CD4-positive, alpha-beta T cell (primary cell): ENCODE measurements around the gene SASH1. TPM values are rescaled to one million over a fixed set of nuclear protein-coding genes. Genes with fewer than 3 reads are reported as not detected.

Experiments
- ATAC-seq: fragments of 200-7000 bp; cut with Tn5 transposase; one replicate; pipeline ENCODE4 v1.10.0; 2022; ENCODE audit warnings: mild to moderate bottlenecking; ENCODE audit not compliant: poor library complexity
- CTCF ChIA-PET: fragments of 350-600 bp; sonication (Branson Sonifier 250); formaldehyde crosslinking; loops from one replicate; lab custom pipeline; 2021; ENCODE audit warnings: antibody characterized with exemption, inconsistent platforms; lab: Charles Lee
- POLR2A ChIA-PET: fragments of 350-600 bp; sonication (Branson Sonifier 250); formaldehyde crosslinking; loops from one replicate; lab custom pipeline; 2021; ENCODE audit warnings: antibody characterized with exemption, inconsistent platforms; lab: Charles Lee
- DNase-seq, 14 experiments: peaks; one replicate each; pipeline ENCODE4 v3.0.0-alpha.2; 2013 to 2020; ENCODE audit warnings: mixed read lengths in 2 of 14
- H3K27ac ChIP-seq, 2 donors: one replicate each; pipeline versions ENCODE4 v1.5.1 to v1.7.0; 2013; ENCODE audit warnings: low read length in 2 of 2, low read depth in 1 of 2, mild to moderate bottlenecking in 1 of 2
- H3K27me3 ChIP-seq, 2 experiments: 1 replicate in 1 of 2; 2 replicates in 1 of 2; pipeline versions ENCODE4 v1.6.1 to v1.7.0; 2013; ENCODE audit warnings: low read length in 2 of 2, control low read depth in 1 of 2, mild to moderate bottlenecking in 1 of 2, moderate library complexity in 1 of 2; ENCODE audit not compliant: insufficient read depth in 2 of 2, control insufficient read depth in 1 of 2
- H3K36me3 ChIP-seq: one replicate; pipeline ENCODE4 v1.6.1; 2013; ENCODE audit warnings: low read length, control low read depth; ENCODE audit not compliant: insufficient read depth
- H3K4me1 ChIP-seq: one replicate; pipeline ENCODE4 v1.6.1; 2013; ENCODE audit warnings: low read length, control low read depth; ENCODE audit not compliant: insufficient read depth
- H3K4me3 ChIP-seq: one replicate; pipeline ENCODE4 v1.5.1; 2013; ENCODE audit warnings: mild to moderate bottlenecking, low read length, moderate library complexity
- H3K9me3 ChIP-seq, 2 experiments: 1 replicate in 1 of 2; 2 replicates in 1 of 2; pipeline versions ENCODE4 v1.6.1 to v1.7.0; 2013; ENCODE audit warnings: low read length in 2 of 2, mild to moderate bottlenecking in 2 of 2, control low read depth in 1 of 2, moderate library complexity in 1 of 2; ENCODE audit not compliant: control insufficient read depth in 1 of 2, insufficient read depth in 1 of 2
- H3K27ac Mint-ChIP-seq: one replicate; pipeline ENCODE4 v1.8.0; 2020; ENCODE audit warnings: mixed read lengths
- H3K27me3 Mint-ChIP-seq: one replicate; pipeline ENCODE4 v1.8.0; 2021; ENCODE audit warnings: mixed read lengths
- H3K36me3 Mint-ChIP-seq: one replicate; pipeline ENCODE4 v1.8.0; 2021; ENCODE audit warnings: low read depth, mixed read lengths
- H3K4me1 Mint-ChIP-seq: one replicate; pipeline ENCODE4 v1.8.0; 2021; ENCODE audit warnings: low read depth, mixed read lengths
- H3K4me3 Mint-ChIP-seq: one replicate; pipeline ENCODE4 v1.8.0; 2020; ENCODE audit warnings: mild to moderate bottlenecking, mixed read lengths
- H3K9me3 Mint-ChIP-seq: one replicate; pipeline ENCODE4 v1.8.0; 2020; ENCODE audit warnings: mixed read lengths
- intact Hi-C, 2 experiments: fragments of 100-400 bp; cut with DNase I in 1 of 2; cut with micrococcal nuclease in 1 of 2; formaldehyde crosslinking; loops; one replicate each; pipeline versions ENCODE4 v1.15.1 to v1.9.0; 2023 to 2025; cut with DNase I, micrococcal nuclease
- total RNA-seq, 174 experiments: library from RNA in 2 of 174; stranded (reverse) in 2 of 174; gene quantifications; one replicate each; pipeline ENCODE4 v1.2.3 and lab custom pipeline; 2021 to 2026
- TF ChIP-seq, protein P1 (sequence below): fragments of 200-600 bp; IDR thresholded peaks from one replicate; pipeline ENCODE4 v1.8.0; 2022; ENCODE audit warnings: antibody characterized with exemption, mild to moderate bottlenecking

SASH1 gene
- total RNA-seq, 2 experiments from 2014 or later, result 0.58 to 0.75 TPM

GRCh38 chr6:148497717-148498116 lies 155.1 kb downstream of the SASH1 start:
- Mint-ChIP-seq H3K27ac (no peak overlapping the region), H3K4me3 (no peak overlapping the region), H3K9me3 (no peaks in the 10 kb centered on the region), H3K27me3 (peaks cover 13% of the 10 kb centered on the region), H3K4me1 (no peaks in the 10 kb centered on the region), H3K36me3 (no peaks in the 10 kb centered on the region)
- ChIA-PET CTCF (no interaction called here), POLR2A (no interaction called here)
- DNase-seq (no peak), ATAC-seq (no peak)
- no peak overlapping the region for H3K27ac ChIP-seq
- H3K36me3 ChIP-seq, result no peaks in the 10 kb centered on the region
- H3K27me3 ChIP-seq, result no peaks in the 10 kb centered on the region
- H3K4me1 ChIP-seq, result no peaks in the 10 kb centered on the region
- H3K9me3 ChIP-seq, result no peaks in the 10 kb centered on the region
- no peak overlapping the region for H3K4me3 ChIP-seq
- TF ChIP-seq, protein P1, sequence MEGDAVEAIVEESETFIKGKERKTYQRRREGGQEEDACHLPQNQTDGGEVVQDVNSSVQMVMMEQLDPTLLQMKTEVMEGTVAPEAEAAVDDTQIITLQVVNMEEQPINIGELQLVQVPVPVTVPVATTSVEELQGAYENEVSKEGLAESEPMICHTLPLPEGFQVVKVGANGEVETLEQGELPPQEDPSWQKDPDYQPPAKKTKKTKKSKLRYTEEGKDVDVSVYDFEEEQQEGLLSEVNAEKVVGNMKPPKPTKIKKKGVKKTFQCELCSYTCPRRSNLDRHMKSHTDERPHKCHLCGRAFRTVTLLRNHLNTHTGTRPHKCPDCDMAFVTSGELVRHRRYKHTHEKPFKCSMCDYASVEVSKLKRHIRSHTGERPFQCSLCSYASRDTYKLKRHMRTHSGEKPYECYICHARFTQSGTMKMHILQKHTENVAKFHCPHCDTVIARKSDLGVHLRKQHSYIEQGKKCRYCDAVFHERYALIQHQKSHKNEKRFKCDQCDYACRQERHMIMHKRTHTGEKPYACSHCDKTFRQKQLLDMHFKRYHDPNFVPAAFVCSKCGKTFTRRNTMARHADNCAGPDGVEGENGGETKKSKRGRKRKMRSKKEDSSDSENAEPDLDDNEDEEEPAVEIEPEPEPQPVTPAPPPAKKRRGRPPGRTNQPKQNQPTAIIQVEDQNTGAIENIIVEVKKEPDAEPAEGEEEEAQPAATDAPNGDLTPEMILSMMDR, result no peak
- intact Hi-C loops, result no loop called here

GRCh38 chr6:148500402-148500801 lies 157.8 kb downstream of the SASH1 start:
- intact Hi-C loops, result no loop called here
- Histone ChIP-seq H3K36me3 (no peaks in the 10 kb centered on the region), H3K4me3 (no peak overlapping the region), H3K4me1 (no peaks in the 10 kb centered on the region), H3K9me3 (no peaks in the 10 kb centered on the region), H3K27me3 (no peaks in the 10 kb centered on the region), H3K27ac (no peak overlapping the region)
- H3K4me1 Mint-ChIP-seq, result no peaks in the 10 kb centered on the region
- no peak overlapping the region for H3K4me3 Mint-ChIP-seq
- ChIA-PET CTCF (no interaction called here), POLR2A (no interaction called here)
- H3K9me3 Mint-ChIP-seq, result no peaks in the 10 kb centered on the region
- H3K27ac Mint-ChIP-seq, result no peak overlapping the region
- peaks cover 20% of the 10 kb centered on the region for H3K27me3 Mint-ChIP-seq
- H3K36me3 Mint-ChIP-seq, result no peaks in the 10 kb centered on the region
- no peak for ATAC-seq
- TF ChIP-seq, protein P1, result no peak
- DNase-seq, result no peak

DNA sequence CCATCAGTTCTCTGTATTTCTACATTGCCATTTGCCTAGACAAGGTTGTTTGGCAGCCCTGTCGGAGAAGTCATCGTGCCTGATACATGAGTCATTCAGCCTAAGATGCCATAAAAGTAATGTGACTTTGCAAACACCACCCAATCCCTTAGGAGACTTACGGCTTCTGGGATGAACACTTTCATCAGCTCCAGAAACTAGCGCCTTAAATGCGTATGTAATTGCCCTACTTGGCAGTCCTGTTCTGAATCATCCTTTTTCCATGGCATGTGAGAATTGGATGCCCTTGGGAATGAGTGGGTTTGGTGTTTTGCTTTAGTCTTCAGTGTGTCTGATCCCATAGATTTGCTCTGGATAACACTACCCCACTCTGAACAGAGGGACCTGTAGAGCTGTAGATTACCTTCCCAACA lies 158.5 kb downstream of the SASH1 start:
- Mint-ChIP-seq H3K4me3 (no peak overlapping the region), H3K27me3 (peaks cover 20% of the 10 kb centered on the region), H3K27ac (no peak overlapping the region), H3K9me3 (no peaks in the 10 kb centered on the region), H3K36me3 (no peaks in the 10 kb centered on the region), H3K4me1 (no peaks in the 10 kb centered on the region)
- ChIA-PET CTCF (no interaction called here), POLR2A (no interaction called here)
- no peaks in the 10 kb centered on the region for H3K9me3 ChIP-seq
- intact Hi-C loops, result no loop called here
- H3K4me1 ChIP-seq, result no peaks in the 10 kb centered on the region
- no peaks in the 10 kb centered on the region for H3K27me3 ChIP-seq
- no peak for DNase-seq
- no peak for ATAC-seq
- H3K36me3 ChIP-seq, result no peaks in the 10 kb centered on the region
- no peak overlapping the region for H3K27ac ChIP-seq
- no peak overlapping the region for H3K4me3 ChIP-seq
- TF ChIP-seq, protein P1, result no peak
